HAP-1 (cell line): ENCODE results near the gene CIROP.

Experiments
- DNase-seq, 2 experiments: peaks; one replicate each; pipeline ENCODE4 v3.0.0-alpha.2; 2016 to 2020; ENCODE audit warnings: low spot score in 2 of 2
- H3K27me3 ChIP-seq: fragments of 250-450 bp; sonication (Bioruptor Pico); 2 replicates; pipeline ENCODE4 v1.5.1; 2020; ENCODE audit warnings: low read depth, mild to moderate bottlenecking, moderate library complexity
- H3K36me3 ChIP-seq: fragments of 250-450 bp; sonication (Bioruptor Pico); replicated peaks from 2 replicates; pipeline ENCODE4 v1.5.1; 2020; ENCODE audit warnings: mild to moderate bottlenecking
- H3K4me1 ChIP-seq: fragments of 250-450 bp; sonication (Bioruptor Pico); 2 replicates; pipeline ENCODE4 v1.5.1; 2020; ENCODE audit warnings: mild to moderate bottlenecking
- H3K4me3 ChIP-seq: fragments of 250-450 bp; sonication (Bioruptor Pico); 2 replicates; pipeline ENCODE4 v1.5.1; 2020; ENCODE audit warnings: mild to moderate bottlenecking, moderate library complexity
- H3K9me3 ChIP-seq: fragments of 250-450 bp; sonication (Bioruptor Pico); 2 replicates; pipeline ENCODE4 v1.5.1; 2020; ENCODE audit warnings: mild to moderate bottlenecking, moderate library complexity
- in situ Hi-C: fragments of 300-500 bp; cut with MboI; formaldehyde crosslinking; loops from 3 replicates; pipeline ENCODE4 v1.14.3; 2020; ENCODE audit warnings: low sequenced_read_pairs, inconsistent platforms, mixed read lengths

Gene CIROP

DNA sequence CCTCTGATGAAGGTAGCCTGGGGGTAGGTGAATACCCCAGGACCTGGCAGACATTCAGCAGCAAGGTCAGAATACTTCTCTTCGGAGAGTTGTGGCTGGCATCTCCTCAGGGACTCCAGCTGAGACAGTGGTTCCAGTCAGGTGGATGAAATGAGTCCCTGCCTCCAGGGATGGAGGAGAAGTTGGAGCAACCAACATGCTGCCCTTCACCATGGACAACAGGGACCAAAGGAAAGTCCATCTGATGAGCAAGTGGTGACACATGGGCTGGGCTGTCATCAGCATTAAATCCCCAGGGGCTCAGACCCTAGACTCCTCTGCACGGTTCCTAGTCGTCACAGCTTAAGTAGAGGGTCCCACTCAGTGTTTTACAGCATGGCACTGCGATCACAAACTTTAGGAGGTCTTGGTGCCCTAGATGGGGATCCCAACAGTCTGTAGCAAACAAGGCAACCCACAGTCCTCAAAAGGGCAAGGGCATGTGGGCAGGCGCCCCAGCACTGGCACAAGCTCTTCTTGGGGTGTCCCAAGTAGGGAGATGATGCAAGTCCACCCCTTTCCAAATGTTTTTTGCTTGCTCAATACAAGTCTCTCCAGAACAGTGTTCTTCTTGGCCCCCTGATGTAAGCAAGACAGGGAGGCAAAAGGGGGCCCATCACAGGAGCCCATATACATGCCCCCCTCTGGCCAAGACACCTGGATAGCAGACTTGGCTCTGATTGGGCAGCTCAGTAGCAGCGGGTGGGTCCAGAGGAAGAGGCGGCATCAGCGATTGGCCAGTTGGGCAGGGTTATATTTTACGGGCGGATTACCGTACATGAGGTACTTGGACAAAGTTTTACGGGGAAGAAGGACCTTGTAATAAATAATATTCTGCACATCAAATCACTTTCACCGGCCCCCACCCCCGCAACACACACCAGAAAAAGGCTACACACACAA, 36.7 kb downstream of the CIROP start:
- Histone ChIP-seq H3K36me3 (peaks cover 66% of the 10 kb centered on the region), H3K9me3 (no peaks in the 10 kb centered on the region), H3K4me1 (peaks cover 20% of the 10 kb centered on the region), H3K27me3 (no peaks in the 10 kb centered on the region), H3K4me3 (peak overlapping the region; percentile 4; the same call in 1 of the 2 replicates)
- DNase-seq, result no peak
- in situ Hi-C loops, result loop anchor here (25.0 kb wide), 1 partner anchor 506 kb away; no protein-coding TSS in a partner anchor

DNA sequence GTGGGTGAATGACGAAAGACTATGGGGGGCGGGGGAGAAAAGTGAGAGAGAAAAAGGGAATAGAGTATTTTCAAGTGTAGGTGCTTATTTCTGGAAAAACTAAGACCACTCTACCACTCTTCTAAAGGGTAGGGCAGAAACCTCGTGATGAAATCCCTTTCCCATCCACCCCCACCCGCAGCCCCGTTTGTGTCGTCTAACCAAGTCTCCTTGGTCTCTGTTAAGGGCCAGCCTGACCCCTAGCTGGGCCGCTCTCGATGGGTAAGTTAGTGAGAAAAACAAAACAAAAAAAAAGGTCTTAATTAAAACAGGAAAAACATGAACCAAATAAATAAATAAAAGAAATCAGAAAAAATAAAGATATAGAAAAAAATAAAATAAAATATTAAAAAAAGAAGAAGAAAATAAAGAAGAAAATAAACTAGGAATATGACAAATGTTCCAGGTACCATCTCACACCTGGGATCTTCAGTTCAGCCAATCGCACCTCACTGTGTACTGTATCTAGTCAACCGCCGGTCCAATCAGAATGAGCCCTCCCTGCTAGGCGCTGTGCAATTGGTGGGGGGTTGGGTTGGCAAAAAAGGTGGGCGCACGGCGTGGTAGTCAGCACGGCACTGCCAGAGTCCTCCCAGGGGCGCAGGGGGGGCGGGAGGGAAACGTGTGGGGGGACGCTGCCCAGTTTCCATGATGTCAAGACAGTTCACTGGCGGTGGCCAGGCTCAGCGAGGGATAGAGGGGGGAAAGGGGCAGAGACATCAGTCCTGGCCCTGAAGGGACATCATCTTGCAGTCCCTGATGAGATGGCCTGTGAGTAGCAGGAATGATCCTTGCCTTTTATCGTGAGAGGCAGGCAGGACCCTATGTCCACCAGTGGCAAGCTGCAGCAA, 37.7 kb downstream of the CIROP start:
- no peaks in the 10 kb centered on the region for H3K27me3 ChIP-seq
- in situ Hi-C loops, result loop anchor here (25.0 kb wide), 1 partner anchor 505 kb away; no protein-coding TSS in a partner anchor
- H3K4me1 ChIP-seq, result peaks cover 16% of the 10 kb centered on the region
- H3K9me3 ChIP-seq, result no peaks in the 10 kb centered on the region
- no peak for DNase-seq
- H3K4me3 ChIP-seq, result no peak overlapping the region
- peaks cover 66% of the 10 kb centered on the region for H3K36me3 ChIP-seq

DNA sequence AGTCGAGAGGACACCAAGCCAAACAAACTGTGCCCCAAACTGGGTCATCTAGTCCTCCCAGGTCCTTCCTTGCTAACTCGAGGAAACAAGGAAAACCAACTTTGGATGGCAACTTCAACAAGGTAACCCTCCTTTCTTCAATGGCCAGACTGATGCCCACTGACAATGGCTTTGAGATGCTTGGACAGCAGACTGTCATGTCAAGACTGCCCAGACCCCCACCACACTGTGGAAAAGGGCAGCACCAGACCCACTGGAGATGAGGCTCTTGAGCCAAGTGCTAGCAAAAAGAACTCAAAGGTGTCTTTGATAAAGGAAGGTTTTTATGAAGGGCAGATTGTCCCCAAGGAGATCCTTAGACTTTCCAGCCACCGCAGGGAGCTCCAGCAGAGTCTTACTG, 38.4 kb downstream of the CIROP start:
- no peaks in the 10 kb centered on the region for H3K27me3 ChIP-seq
- H3K4me3 ChIP-seq, result no peak overlapping the region
- DNase-seq, result no peak
- peaks cover 10% of the 10 kb centered on the region for H3K4me1 ChIP-seq
- H3K36me3 ChIP-seq, result peaks cover 73% of the 10 kb centered on the region
- in situ Hi-C loops, result loop anchor here (25.0 kb wide), 1 partner anchor 504 kb away; no protein-coding TSS in a partner anchor
- H3K9me3 ChIP-seq, result no peaks in the 10 kb centered on the region

DNA sequence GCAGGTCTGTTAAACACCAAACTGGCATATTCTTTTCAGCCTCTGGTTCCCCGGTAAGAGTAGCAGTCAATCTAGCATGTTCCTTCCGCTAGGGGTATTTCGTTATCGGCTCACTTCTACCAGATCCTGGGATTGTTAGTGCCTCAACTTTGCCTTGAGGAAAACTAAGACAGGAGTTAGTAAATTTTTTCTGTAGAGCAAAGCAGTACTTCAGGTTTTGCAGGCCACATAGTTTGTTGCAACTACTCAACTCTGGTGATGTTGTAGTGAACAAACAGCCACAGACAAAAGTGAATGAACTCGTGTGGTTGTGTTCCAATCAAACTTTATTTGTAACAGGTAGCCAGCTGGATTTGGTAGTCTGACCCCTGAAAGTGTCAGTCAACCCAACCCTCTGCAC, 41.2 kb downstream of the CIROP start:
- H3K4me1 ChIP-seq, result no peaks in the 10 kb centered on the region
- no peak for DNase-seq
- H3K4me3 ChIP-seq, result no peak overlapping the region
- in situ Hi-C loops, result loop anchor here (25.0 kb wide), 1 partner anchor 501 kb away; no protein-coding TSS in a partner anchor
- H3K9me3 ChIP-seq, result no peaks in the 10 kb centered on the region
- peaks cover 89% of the 10 kb centered on the region for H3K36me3 ChIP-seq
- H3K27me3 ChIP-seq, result no peaks in the 10 kb centered on the region

DNA sequence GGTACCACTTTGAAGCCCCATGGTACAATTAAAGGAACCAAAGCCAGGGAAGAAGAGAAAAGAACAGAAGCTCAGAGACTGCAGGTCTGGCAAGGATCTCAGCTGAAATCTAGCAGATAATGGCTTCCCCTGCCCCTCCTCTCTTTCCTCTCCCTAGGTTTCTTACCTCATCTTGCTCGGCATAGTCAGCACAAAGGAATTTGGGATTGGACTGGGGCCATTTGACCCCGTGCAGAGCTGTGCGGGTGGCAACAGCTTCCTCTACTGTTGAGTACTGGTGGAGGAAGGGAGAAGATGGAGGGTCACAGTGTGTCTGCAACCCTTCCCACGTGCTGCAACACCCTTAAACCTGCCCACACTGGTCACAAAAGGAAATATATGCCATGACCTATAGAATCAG, 42.8 kb downstream of the CIROP start:
- Histone ChIP-seq H3K4me3 (no peak overlapping the region), H3K4me1 (no peaks in the 10 kb centered on the region), H3K9me3 (no peaks in the 10 kb centered on the region), H3K27me3 (no peaks in the 10 kb centered on the region), H3K36me3 (peaks cover 81% of the 10 kb centered on the region)
- in situ Hi-C loops, result loop anchor here (25.0 kb wide), 1 partner anchor 500 kb away; no protein-coding TSS in a partner anchor
- DNase-seq, result no peak

DNA sequence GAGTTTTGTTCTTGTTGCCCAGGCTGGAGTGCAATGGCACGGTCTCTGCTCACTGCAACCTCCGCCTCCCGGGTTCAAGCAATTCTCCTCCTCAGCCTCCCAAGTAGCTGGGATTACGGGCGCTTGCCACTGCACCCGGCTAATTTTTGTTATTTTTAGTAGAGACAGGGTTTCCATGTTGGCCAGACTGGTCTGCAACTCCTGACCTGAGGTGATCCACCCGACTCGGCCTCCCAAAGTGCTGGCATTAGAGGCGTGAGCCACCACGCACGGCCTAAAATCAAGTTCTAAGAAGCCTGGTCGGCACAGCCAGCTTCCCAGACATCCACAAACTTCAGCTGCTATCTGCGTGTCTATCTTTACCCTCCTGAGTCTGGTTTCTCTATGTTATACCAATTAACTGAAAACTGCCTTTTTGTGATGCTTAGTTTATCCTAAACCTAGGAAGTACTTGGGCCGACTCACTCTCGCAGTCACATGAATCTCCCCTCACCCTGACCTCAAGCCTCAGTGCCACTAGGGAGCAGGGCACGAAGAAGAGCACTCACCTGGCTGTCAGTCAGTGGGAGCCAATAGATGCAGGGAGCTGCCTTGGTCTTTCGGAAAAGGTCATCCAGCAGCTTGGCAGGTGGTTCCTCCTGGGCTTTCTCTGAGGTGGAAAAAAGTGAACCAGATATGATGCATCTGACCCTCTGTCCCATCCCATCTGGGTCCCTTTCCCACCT, 44.1 kb downstream of the CIROP start:
- in situ Hi-C loops, result loop anchor here (25.0 kb wide), 1 partner anchor 498 kb away; no protein-coding TSS in a partner anchor
- Histone ChIP-seq H3K9me3 (no peaks in the 10 kb centered on the region), H3K36me3 (peaks cover 69% of the 10 kb centered on the region), H3K4me1 (0 out of 2 replicates have a peak, but pooled peaks cover 8% of the 10 kb centered on the region), H3K4me3 (no peak overlapping the region), H3K27me3 (no peaks in the 10 kb centered on the region)
- no peak for DNase-seq

DNA sequence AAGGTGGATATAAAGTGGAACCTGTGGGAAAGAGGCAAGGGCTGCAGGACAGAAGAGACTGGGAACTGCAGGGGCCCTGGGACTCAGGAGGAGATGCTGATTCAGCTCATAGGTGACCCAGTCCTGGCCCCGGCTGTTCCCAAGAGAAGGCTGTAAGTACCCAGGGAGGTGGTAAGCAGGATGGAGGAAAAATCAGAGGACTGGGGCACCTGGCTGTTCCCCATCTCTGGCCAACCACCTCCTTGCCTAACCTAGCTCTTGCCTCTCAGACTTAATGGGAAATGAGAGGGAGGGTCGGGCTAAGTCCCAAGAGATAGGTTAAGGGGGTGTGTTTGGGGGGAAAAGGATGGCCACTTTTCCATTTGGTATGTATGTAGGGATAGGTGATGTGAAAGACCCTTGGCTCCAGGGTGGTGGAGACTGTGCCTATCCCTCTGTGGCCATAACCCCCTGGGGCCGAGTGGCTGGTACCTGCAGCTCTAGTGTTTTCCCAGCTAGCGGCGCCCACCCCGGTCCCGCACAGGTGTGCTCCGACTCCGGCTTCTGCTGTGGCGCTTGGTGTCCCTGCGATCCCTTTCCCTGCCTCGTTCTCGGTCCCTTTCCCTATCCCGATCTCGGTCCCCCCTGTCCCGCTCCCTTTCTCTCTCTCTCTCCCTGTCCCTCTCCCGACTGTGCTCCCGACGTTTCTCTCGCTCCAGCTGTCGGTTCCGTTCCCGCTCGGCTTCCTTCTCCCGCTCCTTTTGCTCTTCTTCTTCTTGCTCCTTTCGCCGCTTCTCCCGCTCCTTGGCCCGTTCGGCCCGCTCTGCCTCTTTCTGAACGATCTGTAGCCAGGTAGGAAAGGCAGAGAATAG, 45.9 kb downstream of the CIROP start:
- Histone ChIP-seq H3K9me3 (no peaks in the 10 kb centered on the region), H3K4me1 (0 out of 2 replicates have a peak, but pooled peaks cover 8% of the 10 kb centered on the region), H3K36me3 (peaks cover 52% of the 10 kb centered on the region), H3K27me3 (no peaks in the 10 kb centered on the region), H3K4me3 (no peak overlapping the region)
- no peak for DNase-seq
- in situ Hi-C loops, result loop anchor here (25.0 kb wide), 1 partner anchor 497 kb away; no protein-coding TSS in a partner anchor

DNA sequence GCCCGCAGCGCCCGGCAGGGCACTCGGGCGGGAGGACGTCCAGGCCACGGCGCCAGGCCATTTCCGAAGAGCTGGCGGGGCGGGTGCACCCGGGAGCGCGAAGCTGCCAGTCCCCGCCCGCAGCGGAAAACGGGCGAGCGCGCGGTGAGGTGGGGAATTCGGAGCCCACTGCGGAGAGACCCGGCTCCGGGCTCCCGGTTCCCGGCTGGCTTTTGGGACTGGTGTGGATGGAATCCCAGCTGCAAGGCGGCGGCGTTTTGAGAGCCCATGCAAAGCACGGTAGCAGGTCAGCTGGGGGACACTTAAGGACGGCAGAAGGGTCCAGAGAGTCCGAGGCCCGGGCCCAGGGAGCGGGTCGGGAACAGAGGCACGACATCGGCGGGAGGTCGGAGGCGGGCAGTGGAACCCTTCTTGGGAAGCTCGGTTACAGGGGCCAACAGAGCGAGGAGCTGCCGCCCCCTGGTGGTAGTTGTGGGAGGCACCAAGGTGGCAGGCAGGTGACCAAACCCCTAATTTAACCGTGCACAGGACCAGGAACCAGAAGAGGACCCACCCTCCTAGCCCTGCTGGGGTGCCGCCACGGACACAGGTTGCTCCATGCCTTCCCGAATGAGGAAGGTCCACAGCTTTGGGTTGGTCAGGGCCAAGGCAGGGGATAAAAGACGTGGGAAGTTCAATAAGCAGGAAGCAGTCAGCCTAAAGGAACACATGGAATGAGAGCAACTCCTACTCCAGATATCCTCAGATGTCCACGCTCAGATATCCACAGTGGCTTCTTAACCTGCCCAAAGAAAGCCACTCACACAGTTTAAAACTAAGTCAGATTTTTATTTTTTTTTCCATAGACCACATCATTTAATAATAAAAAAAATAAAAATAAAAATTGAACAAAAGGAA, 46.8 kb downstream of the CIROP start:
- peaks cover 43% of the 10 kb centered on the region for H3K36me3 ChIP-seq
- H3K4me1 ChIP-seq, result 0 out of 2 replicates have a peak, but pooled peaks cover 8% of the 10 kb centered on the region
- in situ Hi-C loops, result loop anchor here (25.0 kb wide), 1 partner anchor 496 kb away; no protein-coding TSS in a partner anchor
- no peaks in the 10 kb centered on the region for H3K9me3 ChIP-seq
- peak; percentile 87 to 96 for DNase-seq
- no peaks in the 10 kb centered on the region for H3K27me3 ChIP-seq
- H3K4me3 ChIP-seq, result peak overlapping the region; percentile 63

DNA sequence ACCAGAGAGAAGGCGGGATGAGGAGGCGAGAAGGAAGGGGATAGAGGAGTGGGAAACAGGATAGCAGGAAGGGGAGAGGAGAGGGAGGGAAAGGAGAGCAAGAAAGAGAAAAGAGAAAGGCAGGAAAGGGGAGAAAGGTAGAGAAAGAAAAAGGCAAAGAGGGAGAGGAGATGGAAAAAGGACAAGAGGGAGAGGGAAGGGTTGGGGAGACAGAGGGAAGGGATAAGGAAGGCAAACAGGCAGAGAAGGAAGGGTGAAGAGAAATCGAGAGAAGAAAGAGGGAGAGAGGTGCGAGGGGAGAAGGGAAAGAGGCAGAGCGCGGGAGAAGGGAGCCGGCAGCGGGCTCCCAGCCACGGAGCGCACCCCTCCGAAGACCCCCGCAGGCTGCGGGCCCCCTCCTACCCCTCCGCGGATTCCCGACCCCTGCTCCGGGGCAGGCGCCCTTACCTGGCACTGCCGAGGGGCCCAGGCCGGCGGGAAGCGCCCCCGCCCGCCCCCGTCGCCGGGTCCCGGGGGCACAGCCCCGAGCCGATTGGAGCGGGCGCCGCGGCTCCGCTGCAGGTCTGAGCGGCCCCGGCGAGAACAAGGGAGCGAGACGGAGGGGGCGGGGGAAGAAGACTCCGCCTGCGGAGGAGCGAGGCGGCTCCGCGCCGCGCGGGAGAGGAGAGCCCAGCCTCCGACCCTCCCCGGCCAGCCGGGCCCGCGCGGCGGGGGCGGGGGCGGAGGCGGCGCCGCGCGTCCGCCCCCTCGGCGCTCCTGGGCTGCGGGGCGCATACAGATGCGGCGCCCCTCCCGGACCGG, 47.6 kb downstream of the CIROP start, which contains the start of gene CDH24:
CDH24 (minus strand) TSS at position 565 of the 801 bp plus-strand sequence. CDS start 1,787 bp downstream, outside the sequence.
- H3K4me3 ChIP-seq, result peak within 1 kb of the TSS; percentile 63
- DNase-seq, result peak; percentile 76 to 91
- in situ Hi-C loops, result loop anchor here (25.0 kb wide), 1 partner anchor 495 kb away; no protein-coding TSS in a partner anchor
- peaks cover 34% of the 10 kb centered on the region for H3K36me3 ChIP-seq
- 0 out of 2 replicates have a peak, but pooled peaks cover 8% of the 10 kb centered on the region for H3K4me1 ChIP-seq
- H3K9me3 ChIP-seq, result no peaks in the 10 kb centered on the region
- no peaks in the 10 kb centered on the region for H3K27me3 ChIP-seq

DNA sequence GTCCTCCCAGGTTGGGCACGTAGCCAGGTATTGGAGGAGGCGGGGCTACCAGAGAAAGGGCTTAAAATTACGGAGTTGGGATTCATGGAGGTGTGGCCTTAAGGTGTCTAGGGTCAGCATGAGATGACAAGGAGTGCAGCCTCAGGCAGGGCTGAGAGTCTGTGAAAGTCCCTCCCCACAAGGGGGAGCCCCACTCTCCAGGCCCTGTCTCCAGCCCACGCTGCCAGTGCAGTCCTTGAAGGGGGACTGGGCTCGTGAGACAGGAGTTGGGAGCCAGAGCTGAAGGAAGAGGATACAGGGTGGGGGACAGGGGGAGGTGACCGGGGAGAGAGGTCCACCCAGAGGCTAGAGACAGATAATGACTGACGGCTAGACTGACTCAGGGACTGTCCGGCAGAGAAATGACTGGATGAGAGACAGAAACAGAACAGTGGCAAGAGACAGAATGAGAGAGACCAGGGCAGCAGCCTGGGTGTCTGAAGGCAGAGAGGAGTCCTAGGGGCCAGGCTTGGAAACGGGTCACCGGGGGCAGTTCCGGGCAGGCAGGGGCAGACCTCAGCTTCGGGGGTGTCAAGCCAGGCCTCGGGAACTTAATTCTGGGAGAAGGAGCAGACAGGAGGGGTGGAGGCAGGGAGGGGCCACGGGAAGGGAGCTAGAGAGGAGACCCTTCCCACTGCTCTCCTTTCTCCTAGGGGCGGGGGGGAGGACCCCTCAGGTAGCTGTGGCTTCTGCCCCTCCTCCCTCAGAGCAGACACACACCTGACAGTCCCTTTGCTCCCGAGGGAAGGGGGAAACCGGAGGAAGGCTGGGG, 48.4 kb downstream of the CIROP start:
- DNase-seq, result peak; percentile 79 to 90
- peaks cover 28% of the 10 kb centered on the region for H3K36me3 ChIP-seq

More for the DNA sequence above, 48.4 kb downstream of the CIROP start:
- H3K27me3 ChIP-seq, result no peaks in the 10 kb centered on the region
- in situ Hi-C loops, result loop anchor here (25.0 kb wide), 1 partner anchor 494 kb away; no protein-coding TSS in a partner anchor
- peak overlapping the region; percentile 63 for H3K4me3 ChIP-seq
- H3K9me3 ChIP-seq, result no peaks in the 10 kb centered on the region
- H3K4me1 ChIP-seq, result 0 out of 2 replicates have a peak, but pooled peaks cover 8% of the 10 kb centered on the region
